WTC11 (cell line): Measurements from ENCODE around the gene ZNF747.

Experiments
- CBFB ChIP-seq: sonication (generic); formaldehyde crosslinking; IDR thresholded peaks from 2 replicates; pipeline ENCODE4 v1.8.1; 2022; ENCODE audit warnings: mild to moderate bottlenecking, low read depth, missing genetic modification reagents
- CTCF ChIP-seq: fragments of 200-600 bp; IDR thresholded peaks from 2 replicates; pipeline ENCODE4 v1.8.0; 2022; ENCODE audit warnings: antibody characterized with exemption
- JUN ChIP-seq: sonication (generic); formaldehyde crosslinking; IDR thresholded peaks from 2 replicates; pipeline ENCODE4 v1.8.0; 2023; ENCODE audit warnings: mild to moderate bottlenecking, missing genetic modification reagents
- KAT7 ChIP-seq: sonication (generic); formaldehyde crosslinking; IDR thresholded peaks from 2 replicates; pipeline ENCODE4 v1.8.1; 2023; ENCODE audit warnings: missing genetic modification reagents, mild to moderate bottlenecking, borderline replicate concordance
- ZNF232 ChIP-seq: sonication (generic); formaldehyde crosslinking; IDR thresholded peaks from 2 replicates; pipeline ENCODE4 v1.8.0; 2022; ENCODE audit warnings: mild to moderate bottlenecking, missing genetic modification reagents
- TF ChIP-seq, protein P1 (sequence below): sonication (generic); formaldehyde crosslinking; IDR thresholded peaks from 2 replicates; pipeline ENCODE4 v1.8.0; 2022; ENCODE audit warnings: mild to moderate bottlenecking, missing genetic modification reagents

DNA sequence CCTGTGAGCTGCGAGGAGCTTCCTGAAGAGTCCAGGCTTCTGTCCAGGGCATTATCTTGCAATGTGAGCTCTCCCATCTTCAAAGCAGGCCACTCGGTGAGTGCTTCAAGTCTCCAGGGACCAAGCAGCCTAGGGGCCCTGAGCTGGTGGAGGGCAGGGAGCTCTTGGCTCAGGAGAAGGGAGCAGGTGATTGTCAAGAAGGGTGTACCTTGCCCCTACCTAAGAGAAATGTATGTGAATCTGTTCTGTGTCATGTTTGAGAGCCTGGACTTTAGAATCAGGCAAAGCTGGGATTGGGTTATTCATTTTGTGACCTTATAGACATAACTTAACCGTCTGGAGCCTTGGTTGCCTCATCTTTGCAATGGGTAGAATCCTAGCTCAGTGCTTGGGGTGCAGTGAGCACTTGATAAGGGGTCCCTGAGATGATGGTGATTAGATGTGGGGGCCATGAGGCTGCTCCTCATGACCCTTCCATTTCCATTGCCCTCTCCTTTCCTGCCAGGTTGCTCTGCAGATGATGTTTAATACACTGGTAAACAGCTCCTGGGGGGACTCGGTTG is 24.2 kb downstream of the ZNF747 start:
- TF ChIP-seq CTCF (no peak), CBFB (CRISPR knock-in tag) (no peak), JUN (CRISPR knock-in tag) (no peak), KAT7 (CRISPR knock-in tag) (no peak), ZNF232 (no peak)
- TF ChIP-seq, protein P1, sequence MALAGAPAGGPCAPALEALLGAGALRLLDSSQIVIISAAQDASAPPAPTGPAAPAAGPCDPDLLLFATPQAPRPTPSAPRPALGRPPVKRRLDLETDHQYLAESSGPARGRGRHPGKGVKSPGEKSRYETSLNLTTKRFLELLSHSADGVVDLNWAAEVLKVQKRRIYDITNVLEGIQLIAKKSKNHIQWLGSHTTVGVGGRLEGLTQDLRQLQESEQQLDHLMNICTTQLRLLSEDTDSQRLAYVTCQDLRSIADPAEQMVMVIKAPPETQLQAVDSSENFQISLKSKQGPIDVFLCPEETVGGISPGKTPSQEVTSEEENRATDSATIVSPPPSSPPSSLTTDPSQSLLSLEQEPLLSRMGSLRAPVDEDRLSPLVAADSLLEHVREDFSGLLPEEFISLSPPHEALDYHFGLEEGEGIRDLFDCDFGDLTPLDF = no peak
